ENCODE results near the gene AUTS2. TPM values are rescaled to one million over a fixed set of nuclear protein-coding genes. Genes with fewer than 3 reads are reported as not detected.

AUTS2 gene
- total and polyA plus RNA-seq, 9 of the 15 experiments (the other 6 are each of a cell fraction or from before 2014, with no cell fraction given): 0.58 TPM; not detected in 8

DNA sequence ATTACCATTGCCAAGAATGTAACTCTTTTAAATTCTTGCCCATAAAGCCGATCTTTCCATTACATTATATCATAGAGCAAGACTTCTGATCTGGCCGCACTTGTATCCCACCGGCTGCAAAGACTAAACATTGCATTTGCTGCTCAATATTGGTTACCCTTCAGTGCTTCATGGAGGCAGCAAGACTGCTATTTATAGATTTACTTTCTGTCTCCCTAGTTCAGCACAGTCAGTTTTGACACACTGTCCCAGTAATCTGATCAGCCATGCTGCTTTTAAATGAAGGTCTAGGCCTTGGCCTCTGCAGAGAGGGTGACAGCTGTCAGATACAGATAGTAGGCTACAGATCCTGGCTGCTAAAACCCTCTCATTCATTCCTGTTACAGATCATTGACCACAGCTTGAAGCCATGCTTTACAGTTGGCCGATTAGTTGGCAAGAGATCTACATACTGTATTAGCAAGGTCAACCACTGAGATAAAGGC is 971.1 kb downstream of the AUTS2 start (continued):
- TF ChIP-seq, protein P1, sequence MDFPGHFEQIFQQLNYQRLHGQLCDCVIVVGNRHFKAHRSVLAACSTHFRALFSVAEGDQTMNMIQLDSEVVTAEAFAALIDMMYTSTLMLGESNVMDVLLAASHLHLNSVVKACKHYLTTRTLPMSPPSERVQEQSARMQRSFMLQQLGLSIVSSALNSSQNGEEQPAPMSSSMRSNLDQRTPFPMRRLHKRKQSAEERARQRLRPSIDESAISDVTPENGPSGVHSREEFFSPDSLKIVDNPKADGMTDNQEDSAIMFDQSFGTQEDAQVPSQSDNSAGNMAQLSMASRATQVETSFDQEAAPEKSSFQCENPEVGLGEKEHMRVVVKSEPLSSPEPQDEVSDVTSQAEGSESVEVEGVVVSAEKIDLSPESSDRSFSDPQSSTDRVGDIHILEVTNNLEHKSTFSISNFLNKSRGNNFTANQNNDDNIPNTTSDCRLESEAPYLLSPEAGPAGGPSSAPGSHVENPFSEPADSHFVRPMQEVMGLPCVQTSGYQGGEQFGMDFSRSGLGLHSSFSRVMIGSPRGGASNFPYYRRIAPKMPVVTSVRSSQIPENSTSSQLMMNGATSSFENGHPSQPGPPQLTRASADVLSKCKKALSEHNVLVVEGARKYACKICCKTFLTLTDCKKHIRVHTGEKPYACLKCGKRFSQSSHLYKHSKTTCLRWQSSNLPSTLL (IDR thresholded peaks at IDR 0.05): no peak
- peak; percentile 29; the same call in 1 of the 2 replicates for TF ChIP-seq MYC (IDR thresholded peaks at IDR 0.05; ENCODE audit: low read depth, low read length)
- no peak for TF ChIP-seq MYC (CRISPR knock-in tag; IDR thresholded peaks at IDR 0.05; ENCODE audit: borderline replicate concordance, low read depth)
- TF ChIP-seq CC2D1A (IDR thresholded peaks at IDR 0.05): peak; percentile 32; the same call in 1 of the 2 replicates
- TF ChIP-seq, protein P2, sequence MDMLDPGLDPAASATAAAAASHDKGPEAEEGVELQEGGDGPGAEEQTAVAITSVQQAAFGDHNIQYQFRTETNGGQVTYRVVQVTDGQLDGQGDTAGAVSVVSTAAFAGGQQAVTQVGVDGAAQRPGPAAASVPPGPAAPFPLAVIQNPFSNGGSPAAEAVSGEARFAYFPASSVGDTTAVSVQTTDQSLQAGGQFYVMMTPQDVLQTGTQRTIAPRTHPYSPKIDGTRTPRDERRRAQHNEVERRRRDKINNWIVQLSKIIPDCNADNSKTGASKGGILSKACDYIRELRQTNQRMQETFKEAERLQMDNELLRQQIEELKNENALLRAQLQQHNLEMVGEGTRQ (CRISPR knock-in tag; IDR thresholded peaks at IDR 0.05): no peak
- peak; percentile 71; the same call in 1 of the 2 replicates for TF ChIP-seq RUNX1 (IDR thresholded peaks at IDR 0.05; ENCODE audit: low read depth)
- TF ChIP-seq RCOR1 (IDR thresholded peaks at IDR 0.05; ENCODE audit: borderline replicate concordance in 1 of 2, low read depth in 2 of 2, low read length in 2 of 2): peak in 1 of 2 experiments; percentile 82; a peak in 3 of 4 replicates
- no peak for TF ChIP-seq ZKSCAN8 (CRISPR knock-in tag; IDR thresholded peaks at IDR 0.05)
- TF ChIP-seq GTF2E2 (tag; IDR thresholded peaks at IDR 0.05): peak; percentile 56; the same call in 1 of the 2 replicates
- TF ChIP-seq ZBED1 (IDR thresholded peaks at IDR 0.05): peak; percentile 58; the same call in 1 of the 2 replicates
